ENCODE data around the gene SPG7. TPM values are rescaled to one million over a fixed set of nuclear protein-coding genes. Genes with fewer than 3 reads are reported as not detected.

SPG7 gene
- total and polyA plus RNA-seq, 9 of the 15 experiments (the other 6 are each of a cell fraction or from before 2014, with no cell fraction given) = 5.8 to 89.1 (median 49.4) TPM

- TF ChIP-seq, protein P1, sequence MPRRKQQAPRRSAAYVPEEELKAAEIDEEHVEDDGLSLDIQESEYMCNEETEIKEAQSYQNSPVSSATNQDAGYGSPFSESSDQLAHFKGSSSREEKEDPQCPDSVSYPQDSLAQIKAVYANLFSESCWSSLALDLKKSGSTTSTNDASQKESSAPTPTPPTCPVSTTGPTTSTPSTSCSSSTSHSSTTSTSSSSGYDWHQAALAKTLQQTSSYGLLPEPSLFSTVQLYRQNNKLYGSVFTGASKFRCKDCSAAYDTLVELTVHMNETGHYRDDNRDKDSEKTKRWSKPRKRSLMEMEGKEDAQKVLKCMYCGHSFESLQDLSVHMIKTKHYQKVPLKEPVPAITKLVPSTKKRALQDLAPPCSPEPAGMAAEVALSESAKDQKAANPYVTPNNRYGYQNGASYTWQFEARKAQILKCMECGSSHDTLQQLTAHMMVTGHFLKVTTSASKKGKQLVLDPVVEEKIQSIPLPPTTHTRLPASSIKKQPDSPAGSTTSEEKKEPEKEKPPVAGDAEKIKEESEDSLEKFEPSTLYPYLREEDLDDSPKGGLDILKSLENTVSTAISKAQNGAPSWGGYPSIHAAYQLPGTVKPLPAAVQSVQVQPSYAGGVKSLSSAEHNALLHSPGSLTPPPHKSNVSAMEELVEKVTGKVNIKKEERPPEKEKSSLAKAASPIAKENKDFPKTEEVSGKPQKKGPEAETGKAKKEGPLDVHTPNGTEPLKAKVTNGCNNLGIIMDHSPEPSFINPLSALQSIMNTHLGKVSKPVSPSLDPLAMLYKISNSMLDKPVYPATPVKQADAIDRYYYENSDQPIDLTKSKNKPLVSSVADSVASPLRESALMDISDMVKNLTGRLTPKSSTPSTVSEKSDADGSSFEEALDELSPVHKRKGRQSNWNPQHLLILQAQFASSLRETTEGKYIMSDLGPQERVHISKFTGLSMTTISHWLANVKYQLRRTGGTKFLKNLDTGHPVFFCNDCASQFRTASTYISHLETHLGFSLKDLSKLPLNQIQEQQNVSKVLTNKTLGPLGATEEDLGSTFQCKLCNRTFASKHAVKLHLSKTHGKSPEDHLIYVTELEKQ (CRISPR knock-in tag; IDR thresholded peaks at IDR 0.05) = no peak
- TF ChIP-seq TRIM28 (IDR thresholded peaks at IDR 0.05) = no peak
- TF ChIP-seq GTF2A2 (tag; IDR thresholded peaks at IDR 0.05) = peak; percentile 83
- peak; percentile 61 for TF ChIP-seq CTBP1 (IDR thresholded peaks at IDR 0.05; ENCODE audit: borderline replicate concordance)
- no peak for TF ChIP-seq ZNF778 (CRISPR knock-in tag; IDR thresholded peaks at IDR 0.05)
- TF ChIP-seq DDX20 (tag; IDR thresholded peaks at IDR 0.05; ENCODE audit: low read depth) = no peak
- TF ChIP-seq TCFL5 (CRISPR knock-in tag; conservative IDR thresholded peaks at IDR 0.05) = no peak
- no peak for TF ChIP-seq DIDO1 (tag; IDR thresholded peaks at IDR 0.05; ENCODE audit: low read depth)
- 0 out of 2 replicates have a peak, but pooled peaks have one; percentile 25 for TF ChIP-seq ZNF644 (tag; IDR thresholded peaks at IDR 0.05; ENCODE audit: low read depth)
- TF ChIP-seq ZNF347 (CRISPR knock-in tag; IDR thresholded peaks at IDR 0.05; ENCODE audit: low read depth) = no peak
- TF ChIP-seq, protein P2, sequence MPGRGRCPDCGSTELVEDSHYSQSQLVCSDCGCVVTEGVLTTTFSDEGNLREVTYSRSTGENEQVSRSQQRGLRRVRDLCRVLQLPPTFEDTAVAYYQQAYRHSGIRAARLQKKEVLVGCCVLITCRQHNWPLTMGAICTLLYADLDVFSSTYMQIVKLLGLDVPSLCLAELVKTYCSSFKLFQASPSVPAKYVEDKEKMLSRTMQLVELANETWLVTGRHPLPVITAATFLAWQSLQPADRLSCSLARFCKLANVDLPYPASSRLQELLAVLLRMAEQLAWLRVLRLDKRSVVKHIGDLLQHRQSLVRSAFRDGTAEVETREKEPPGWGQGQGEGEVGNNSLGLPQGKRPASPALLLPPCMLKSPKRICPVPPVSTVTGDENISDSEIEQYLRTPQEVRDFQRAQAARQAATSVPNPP (IDR thresholded peaks at IDR 0.05; ENCODE audit: borderline replicate concordance, insufficient read depth, insufficient read length) = no peak
- TF ChIP-seq, protein P3, sequence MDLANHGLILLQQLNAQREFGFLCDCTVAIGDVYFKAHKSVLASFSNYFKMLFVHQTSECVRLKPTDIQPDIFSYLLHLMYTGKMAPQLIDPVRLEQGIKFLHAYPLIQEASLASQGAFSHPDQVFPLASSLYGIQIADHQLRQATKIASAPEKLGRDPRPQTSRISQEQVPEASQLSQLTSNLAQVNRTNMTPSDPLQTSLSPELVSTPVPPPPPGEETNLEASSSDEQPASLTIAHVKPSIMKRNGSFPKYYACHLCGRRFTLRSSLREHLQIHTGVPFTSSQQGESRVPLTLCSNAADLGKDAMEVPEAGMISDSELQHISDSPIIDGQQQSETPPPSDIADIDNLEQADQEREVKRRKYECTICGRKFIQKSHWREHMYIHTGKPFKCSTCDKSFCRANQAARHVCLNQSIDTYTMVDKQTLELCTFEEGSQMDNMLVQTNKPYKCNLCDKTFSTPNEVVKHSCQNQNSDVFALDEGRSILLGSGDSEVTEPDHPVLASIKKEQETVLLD (IDR thresholded peaks at IDR 0.05) = no peak
- TF ChIP-seq BRD9 (IDR thresholded peaks at IDR 0.05; ENCODE audit: low read depth, partially characterized antibody) = peak; percentile 99
- TF ChIP-seq ZNF445 (CRISPR knock-in tag; IDR thresholded peaks at IDR 0.05; ENCODE audit: low read depth) = no peak
- 0 out of 2 replicates have a peak, but pooled peaks have one; percentile 32 for TF ChIP-seq ZBTB17 (CRISPR knock-in tag; IDR thresholded peaks at IDR 0.05)
- TF ChIP-seq CREB3L1 (IDR thresholded peaks at IDR 0.05; ENCODE audit: borderline replicate concordance, low read depth) = peak; percentile 71; the same call in 1 of the 2 replicates
- TF ChIP-seq ADNP (tag; IDR thresholded peaks at IDR 0.05) = no peak
- TF ChIP-seq, protein P4, sequence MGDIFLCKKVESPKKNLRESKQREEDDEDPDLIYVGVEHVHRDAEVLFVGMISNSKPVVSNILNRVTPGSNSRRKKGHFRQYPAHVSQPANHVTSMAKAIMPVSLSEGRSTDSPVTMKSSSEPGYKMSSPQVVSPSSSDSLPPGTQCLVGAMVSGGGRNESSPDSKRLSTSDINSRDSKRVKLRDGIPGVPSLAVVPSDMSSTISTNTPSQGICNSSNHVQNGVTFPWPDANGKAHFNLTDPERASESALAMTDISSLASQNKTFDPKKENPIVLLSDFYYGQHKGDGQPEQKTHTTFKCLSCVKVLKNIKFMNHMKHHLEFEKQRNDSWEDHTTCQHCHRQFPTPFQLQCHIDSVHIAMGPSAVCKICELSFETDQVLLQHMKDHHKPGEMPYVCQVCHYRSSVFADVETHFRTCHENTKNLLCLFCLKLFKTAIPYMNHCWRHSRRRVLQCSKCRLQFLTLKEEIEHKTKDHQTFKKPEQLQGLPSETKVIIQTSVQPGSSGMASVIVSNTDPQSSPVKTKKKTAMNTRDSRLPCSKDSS (IDR thresholded peaks at IDR 0.05; ENCODE audit: low read depth, partially characterized antibody) = no peak
Observed at GRCh38 chr16:89560378-89561141, 52.4 kb downstream of the SPG7 start, which contains the start of gene RPL13 (continued).
